ENCODE data around the gene PPARD. TPM values are rescaled to one million over a fixed set of nuclear protein-coding genes. Genes with fewer than 3 reads are reported as not detected.

PPARD gene
- total RNA-seq, 2 experiments from 2014 or later: 6.1 to 11.9 TPM

DNA sequence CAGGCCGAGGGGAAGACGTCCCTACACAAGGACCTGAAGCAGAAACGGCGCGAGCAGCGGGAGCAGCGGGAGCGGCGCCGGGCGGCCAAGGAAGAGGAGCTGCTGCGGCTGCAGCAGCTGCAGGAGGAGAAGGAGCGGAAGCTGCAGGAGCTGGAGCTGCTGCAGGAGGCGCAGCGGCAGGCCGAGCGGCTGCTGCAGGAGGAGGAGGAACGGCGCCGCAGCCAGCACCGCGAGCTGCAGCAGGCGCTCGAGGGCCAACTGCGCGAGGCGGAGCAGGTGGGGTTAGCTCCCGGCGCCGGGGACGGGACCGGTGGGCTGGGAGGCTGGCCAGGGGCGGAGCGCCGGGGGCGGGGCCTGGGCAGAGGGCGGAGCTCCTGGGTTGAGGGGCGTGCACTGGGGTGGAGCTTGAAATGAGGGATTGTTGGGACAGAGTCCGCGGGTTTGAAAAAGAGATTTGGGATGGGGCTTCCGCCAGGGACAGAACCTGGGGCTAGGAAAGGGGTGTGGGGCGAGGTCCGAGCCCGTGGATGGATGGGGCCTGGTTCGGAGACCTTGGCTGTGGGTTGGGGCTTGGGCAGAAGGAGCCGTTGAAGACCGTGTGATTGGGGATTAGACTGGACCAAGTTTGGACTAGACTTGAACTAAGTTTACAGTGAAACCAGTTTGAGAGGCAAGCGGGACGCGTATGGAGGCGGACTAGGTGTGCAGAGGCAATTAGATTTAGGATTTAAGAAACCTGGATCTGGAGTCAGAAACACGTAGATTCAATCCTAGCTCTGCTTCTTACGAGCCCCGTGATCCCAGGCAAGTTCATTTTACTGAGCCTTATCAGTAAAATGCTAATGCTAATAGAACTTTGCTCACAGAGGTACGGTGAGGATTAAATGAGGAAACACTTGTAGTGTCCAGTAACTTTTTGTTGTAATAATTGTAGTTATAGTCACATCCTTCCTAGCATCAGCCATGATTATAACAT lies 23.9 kb upstream of the PPARD start:
- intact Hi-C loops (cut with micrococcal nuclease; ENCODE audit: unreplicated experiment): no loop called here
- BruUV-seq (replicated peaks): no TSS peak
- ChIA-PET CTCF (ENCODE audit: unreplicated experiment) (no interaction called here), POLR2A (interaction anchor here (0.6 kb wide), 1 partner anchor 11 kb away, joined by 3 read pairs; no protein-coding TSS in a partner anchor)
- no peaks in the 10 kb centered on the region for H4K20me1 ChIP-seq (ENCODE audit: insufficient read depth, low read length)
- H3K36me3 ChIP-seq (ENCODE audit: insufficient read depth, low read length): peaks cover 71% of the 10 kb centered on the region
- DNase-seq (ENCODE audit: low spot score): no peak
- no peak overlapping the region for H3K4me2 ChIP-seq (ENCODE audit: low read length)
- no peak for TF ChIP-seq EZH2phosphoT487 (IDR thresholded peaks at IDR 0.05; ENCODE audit: borderline replicate concordance, low read depth, low read length)
- TF ChIP-seq, protein P1, sequence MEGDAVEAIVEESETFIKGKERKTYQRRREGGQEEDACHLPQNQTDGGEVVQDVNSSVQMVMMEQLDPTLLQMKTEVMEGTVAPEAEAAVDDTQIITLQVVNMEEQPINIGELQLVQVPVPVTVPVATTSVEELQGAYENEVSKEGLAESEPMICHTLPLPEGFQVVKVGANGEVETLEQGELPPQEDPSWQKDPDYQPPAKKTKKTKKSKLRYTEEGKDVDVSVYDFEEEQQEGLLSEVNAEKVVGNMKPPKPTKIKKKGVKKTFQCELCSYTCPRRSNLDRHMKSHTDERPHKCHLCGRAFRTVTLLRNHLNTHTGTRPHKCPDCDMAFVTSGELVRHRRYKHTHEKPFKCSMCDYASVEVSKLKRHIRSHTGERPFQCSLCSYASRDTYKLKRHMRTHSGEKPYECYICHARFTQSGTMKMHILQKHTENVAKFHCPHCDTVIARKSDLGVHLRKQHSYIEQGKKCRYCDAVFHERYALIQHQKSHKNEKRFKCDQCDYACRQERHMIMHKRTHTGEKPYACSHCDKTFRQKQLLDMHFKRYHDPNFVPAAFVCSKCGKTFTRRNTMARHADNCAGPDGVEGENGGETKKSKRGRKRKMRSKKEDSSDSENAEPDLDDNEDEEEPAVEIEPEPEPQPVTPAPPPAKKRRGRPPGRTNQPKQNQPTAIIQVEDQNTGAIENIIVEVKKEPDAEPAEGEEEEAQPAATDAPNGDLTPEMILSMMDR (conservative IDR thresholded peaks at IDR 0.05; ENCODE audit: low read length): no peak
- H3K27ac ChIP-seq (ENCODE audit: low read depth, low read length, poor library complexity, severe bottlenecking): no peak overlapping the region
- no peaks in the 10 kb centered on the region for H3K9me2 ChIP-seq (ENCODE audit: insufficient read depth, low read length)
- no peak overlapping the region for H3K4me3 ChIP-seq (ENCODE audit: low read depth, low read length, poor library complexity, severe bottlenecking)
- H3K9me3 ChIP-seq (ENCODE audit: low read length): no peaks in the 10 kb centered on the region
- H3K79me2 ChIP-seq (ENCODE audit: insufficient read depth, low read depth, low read length): no peaks in the 10 kb centered on the region
- no peak overlapping the region for H2AFZ ChIP-seq (ENCODE audit: low read length)
- H3K4me1 ChIP-seq (ENCODE audit: insufficient read depth, low read length, poor library complexity, severe bottlenecking): peaks cover 7% of the 10 kb centered on the region

DNA sequence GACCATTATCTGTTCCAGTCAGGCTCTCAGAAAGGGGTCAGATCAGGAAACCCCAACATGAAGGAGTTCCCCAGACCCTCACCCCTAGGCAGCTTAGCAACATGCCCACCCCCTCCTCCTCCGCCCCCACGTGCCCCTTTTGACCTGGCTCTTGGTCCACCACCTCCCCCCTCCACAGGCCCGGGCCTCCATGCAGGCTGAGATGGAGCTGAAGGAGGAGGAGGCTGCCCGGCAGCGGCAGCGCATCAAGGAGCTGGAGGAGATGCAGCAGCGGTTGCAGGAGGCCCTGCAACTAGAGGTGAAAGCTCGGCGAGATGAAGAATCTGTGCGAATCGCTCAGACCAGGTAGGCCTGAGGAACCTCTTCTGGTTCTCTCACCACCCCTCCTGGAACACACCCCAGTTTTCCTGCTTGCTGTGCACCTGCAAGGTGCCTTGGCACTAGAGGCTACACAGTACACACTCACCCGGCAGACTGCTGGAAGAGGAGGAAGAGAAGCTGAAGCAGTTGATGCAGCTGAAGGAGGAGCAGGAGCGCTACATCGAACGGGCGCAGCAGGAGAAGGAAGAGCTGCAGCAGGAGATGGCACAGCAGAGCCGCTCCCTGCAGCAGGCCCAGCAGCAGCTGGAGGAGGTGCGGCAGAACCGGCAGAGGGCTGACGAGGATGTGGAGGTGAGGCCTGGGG lies 22.9 kb upstream of the PPARD start:
- ChIA-PET CTCF (ENCODE audit: unreplicated experiment) (no interaction called here), POLR2A (interaction anchor here (0.5 kb wide), 1 partner anchor 356 kb away, joined by 3 read pairs; no protein-coding TSS in a partner anchor)
- no peaks in the 10 kb centered on the region for H3K9me2 ChIP-seq (ENCODE audit: insufficient read depth, low read length)
- no peak overlapping the region for H3K27ac ChIP-seq (ENCODE audit: low read depth, low read length, poor library complexity, severe bottlenecking)
- H3K4me1 ChIP-seq (ENCODE audit: insufficient read depth, low read length, poor library complexity, severe bottlenecking): peaks cover 9% of the 10 kb centered on the region
- DNase-seq (ENCODE audit: low spot score): no peak
- H3K36me3 ChIP-seq (ENCODE audit: insufficient read depth, low read length): peaks cover 74% of the 10 kb centered on the region
- no peak overlapping the region for H3K4me3 ChIP-seq (ENCODE audit: low read depth, low read length, poor library complexity, severe bottlenecking)
- no peaks in the 10 kb centered on the region for H4K20me1 ChIP-seq (ENCODE audit: insufficient read depth, low read length)
- no peaks in the 10 kb centered on the region for H3K79me2 ChIP-seq (ENCODE audit: insufficient read depth, low read depth, low read length)
- intact Hi-C loops (cut with micrococcal nuclease; ENCODE audit: unreplicated experiment): no loop called here
- no peak overlapping the region for H3K4me2 ChIP-seq (ENCODE audit: low read length)
- H3K9me3 ChIP-seq (ENCODE audit: low read length): no peaks in the 10 kb centered on the region
- H2AFZ ChIP-seq (ENCODE audit: low read length): no peak overlapping the region
- no TSS peak for BruUV-seq (replicated peaks)
- no peak for TF ChIP-seq EZH2phosphoT487 (IDR thresholded peaks at IDR 0.05; ENCODE audit: borderline replicate concordance, low read depth, low read length)
- TF ChIP-seq, protein P1 (conservative IDR thresholded peaks at IDR 0.05; ENCODE audit: low read length): no peak

Measured in OCI-LY7 (cell line).